Measurements from ENCODE around the gene ARGLU1. TPM values are rescaled to one million over a fixed set of nuclear protein-coding genes. Genes with fewer than 3 reads are reported as not detected.
A peak's percentile ranks its signal among the peaks of the same experiment; 100 is the strongest.

Gene ARGLU1
- total RNA-seq, 1 donor from 2014 or later, result 43.0 TPM

GRCh38 chr13:106550570-106551135 is 17.3 kb downstream of the ARGLU1 start:
- no peak for TF ChIP-seq CTCF (conservative IDR thresholded peaks at IDR 0.05; ENCODE audit: low read depth, low read length)
- no peak for DNase-seq (ENCODE audit: low read depth)
- H3K4me3 ChIP-seq (ENCODE audit: low read depth, low read length), result no peak overlapping the region

GRCh38 chr13:106548064-106548696 is 19.8 kb downstream of the ARGLU1 start:
- no peak overlapping the region for H3K4me3 ChIP-seq (ENCODE audit: low read depth, low read length)
- no peak for TF ChIP-seq CTCF (conservative IDR thresholded peaks at IDR 0.05; ENCODE audit: low read depth, low read length)
- DNase-seq (ENCODE audit: low read depth), result no peak

- no peak for TF ChIP-seq CTCF (conservative IDR thresholded peaks at IDR 0.05; ENCODE audit: low read depth, low read length)
Observed at GRCh38 chr13:106541826-106542225, 26.1 kb downstream of the ARGLU1 start.

GRCh38 chr13:106540613-106541012 is 27.3 kb downstream of the ARGLU1 start:
- no peak for DNase-seq (ENCODE audit: low read depth)

More at GRCh38 chr13:106541826-106542225, 26.1 kb downstream of the ARGLU1 start:
- H3K4me3 ChIP-seq (ENCODE audit: low read depth, low read length), result no peak overlapping the region
- DNase-seq (ENCODE audit: low read depth), result no peak

GRCh38 chr13:106537521-106537920 is 30.4 kb downstream of the ARGLU1 start:
- TF ChIP-seq CTCF (conservative IDR thresholded peaks at IDR 0.05; ENCODE audit: low read depth, low read length), result no peak
- no peak overlapping the region for H3K4me3 ChIP-seq (ENCODE audit: low read depth, low read length)
- DNase-seq (ENCODE audit: low read depth), result no peak

More at GRCh38 chr13:106540613-106541012, 27.3 kb downstream of the ARGLU1 start:
- no peak for TF ChIP-seq CTCF (conservative IDR thresholded peaks at IDR 0.05; ENCODE audit: low read depth, low read length)
- H3K4me3 ChIP-seq (ENCODE audit: low read depth, low read length), result no peak overlapping the region

GRCh38 chr13:106536244-106537034 is 31.5 kb downstream of the ARGLU1 start:
- peak; percentile 96 for TF ChIP-seq CTCF (conservative IDR thresholded peaks at IDR 0.05; ENCODE audit: low read depth, low read length)
- peak overlapping the region; percentile 70 for H3K4me3 ChIP-seq (ENCODE audit: low read depth, low read length)
- no peak for DNase-seq (ENCODE audit: low read depth)
